NCI-H748 (cell line): ENCODE data around the gene CHP2.
"Not testable (repeated sequence)": the region's sequence is repeated elsewhere in the genome, so short reads cannot be mapped to it uniquely, and the experiment has no call there.

ENCODE experiments used
- DNase-seq: peaks from one replicate; lab custom pipeline; 2025; ENCODE audit not compliant: unreplicated experiment; lab: John Stamatoyannopoulos, UW

The CHP2 gene

DNA sequence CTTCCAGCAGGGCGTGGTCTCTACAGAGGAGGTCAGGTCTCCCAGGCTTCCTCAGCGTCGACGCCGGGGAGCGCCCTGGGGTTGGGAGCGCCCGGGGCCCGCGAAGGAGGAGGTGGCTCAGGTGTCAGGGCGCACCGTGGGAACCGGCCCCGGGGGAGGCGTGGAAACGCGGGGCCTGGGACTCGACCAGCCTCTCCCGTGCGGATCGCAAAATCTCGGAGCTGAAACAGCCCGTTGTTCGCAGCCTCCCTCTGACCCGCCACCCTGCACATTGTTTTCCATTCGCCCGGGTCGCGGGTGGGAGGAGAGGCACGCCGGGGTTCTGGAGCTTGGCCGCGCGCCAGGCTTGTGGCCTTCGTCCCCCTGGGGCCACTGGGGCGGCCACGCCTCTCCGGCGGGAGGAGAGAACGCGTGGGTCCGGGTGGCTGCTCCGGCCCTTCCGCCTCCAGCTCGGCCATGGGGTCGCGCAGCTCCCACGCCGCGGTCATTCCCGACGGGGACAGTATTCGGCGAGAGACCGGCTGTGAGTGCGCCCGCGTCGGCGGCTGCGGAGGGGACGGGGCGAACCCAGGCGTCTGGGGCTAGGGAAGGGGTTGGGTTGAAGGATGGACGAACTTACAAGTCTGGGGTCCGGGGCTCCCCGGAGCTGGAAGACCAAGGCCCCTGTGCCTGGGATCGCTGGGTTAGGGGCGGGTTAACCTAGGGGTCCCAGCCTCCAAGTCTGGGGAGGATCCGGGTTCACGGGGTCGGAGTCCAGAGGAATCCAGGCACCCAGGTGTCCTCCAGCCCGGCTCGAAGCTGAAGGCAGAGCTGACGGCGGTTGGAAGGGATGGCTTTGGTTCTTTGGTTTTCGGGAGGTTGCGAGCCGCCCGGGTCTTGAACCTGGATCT is at the start of gene CHP2:
CHP2 (plus strand) TSS at position 433 of the 890 bp plus-strand sequence; CDS start at position 457, 24 bp downstream.
- peak; percentile 11 for DNase-seq

DNA sequence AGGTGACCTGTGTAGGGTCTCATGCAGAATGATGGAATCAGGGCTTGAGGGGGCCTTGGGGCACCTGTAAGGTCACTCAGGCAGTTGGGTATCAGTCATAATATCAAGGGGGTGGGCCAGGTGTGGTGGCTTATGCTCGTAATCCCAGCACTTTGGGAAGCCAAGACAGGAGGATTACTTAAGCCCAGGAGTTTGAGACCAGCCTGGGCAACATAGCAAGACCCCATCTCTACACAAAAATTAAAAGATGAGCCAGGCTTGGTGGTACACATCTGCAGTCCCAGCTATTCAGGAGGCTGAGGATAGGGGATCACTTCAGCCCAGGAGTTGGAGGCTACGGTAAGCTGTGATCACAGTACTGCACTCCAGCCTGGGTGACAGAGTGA is 49.3 kb upstream of the CHP2 start:
- no peak for DNase-seq

DNA sequence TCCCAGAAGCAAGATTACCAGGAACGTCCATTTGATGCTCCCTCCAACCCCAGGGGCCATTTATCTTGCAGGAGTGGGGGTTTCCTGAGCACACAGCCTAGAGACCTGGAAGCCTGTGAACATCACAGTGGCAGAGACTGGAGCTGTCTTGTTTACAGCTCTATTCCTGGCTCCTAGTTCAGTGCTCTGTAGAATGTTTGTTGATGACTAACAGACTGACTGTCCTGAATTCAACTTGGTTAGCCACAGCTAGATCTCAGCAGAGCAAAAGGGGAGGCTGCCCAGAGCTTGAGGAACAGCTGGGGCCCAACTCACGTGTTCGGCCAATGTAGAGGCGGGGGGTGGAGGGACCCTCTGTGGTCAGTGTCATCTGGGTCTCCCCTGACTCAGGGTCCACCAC is 48.4 kb upstream of the CHP2 start:
- no peak for DNase-seq

DNA sequence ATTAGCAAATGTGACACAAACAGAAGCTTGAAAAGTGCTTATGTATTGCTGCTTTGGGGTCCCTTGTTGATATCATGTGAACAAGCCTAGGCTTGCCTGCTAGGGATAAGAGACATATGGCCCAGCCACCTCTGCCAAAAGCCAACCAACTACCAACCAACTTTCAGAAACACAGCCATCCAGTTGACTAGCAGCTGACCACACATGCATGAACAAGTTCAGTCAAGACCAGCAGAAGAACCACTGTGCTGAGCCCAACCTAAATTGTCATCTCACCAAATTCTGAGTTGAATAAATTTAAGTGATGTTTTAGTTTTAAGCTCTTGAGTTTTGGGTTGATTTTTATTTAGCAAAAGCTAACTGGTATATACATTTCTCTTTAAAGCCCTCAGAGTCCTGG is 45.3 kb upstream of the CHP2 start:
- DNase-seq, result no peak

DNA sequence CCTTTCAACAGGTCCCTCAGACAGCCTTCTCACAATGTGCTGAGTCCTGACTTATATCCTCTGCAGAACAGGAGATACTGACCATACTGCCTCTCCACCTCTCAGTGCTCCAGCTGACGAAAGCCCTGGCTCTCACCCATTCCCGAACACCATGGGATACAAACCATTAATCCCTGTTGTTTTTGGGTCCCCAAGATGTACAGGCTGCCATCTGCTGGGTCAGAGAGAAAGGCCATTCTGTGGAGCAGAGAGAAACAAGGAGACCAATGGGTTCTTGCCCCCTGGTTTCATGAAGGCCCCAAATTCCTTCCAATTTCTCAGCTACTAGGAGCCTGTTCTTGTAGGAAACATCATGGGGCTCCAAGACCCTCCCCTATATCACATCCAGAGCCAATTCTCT is 44.8 kb upstream of the CHP2 start:
- no peak for DNase-seq

DNA sequence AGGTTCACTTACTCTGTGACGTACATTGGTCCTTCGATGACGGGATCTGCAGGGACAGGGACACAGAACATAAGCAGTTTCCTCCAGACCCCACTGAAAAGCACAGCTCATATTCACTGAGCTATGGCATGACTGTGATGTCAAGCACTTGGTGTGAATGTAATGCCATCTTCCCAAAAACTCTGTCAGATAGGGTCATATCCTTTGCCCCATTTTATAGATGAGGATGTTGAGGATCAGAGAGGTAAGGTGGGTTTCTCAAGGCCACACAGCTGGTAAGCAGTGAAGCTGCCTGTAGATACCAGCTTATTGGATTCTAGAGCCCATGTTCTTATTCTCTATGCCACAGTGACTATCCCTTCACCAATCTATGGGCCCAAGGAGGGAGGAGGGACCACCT is 44.3 kb upstream of the CHP2 start:
- DNase-seq, result no peak

DNA sequence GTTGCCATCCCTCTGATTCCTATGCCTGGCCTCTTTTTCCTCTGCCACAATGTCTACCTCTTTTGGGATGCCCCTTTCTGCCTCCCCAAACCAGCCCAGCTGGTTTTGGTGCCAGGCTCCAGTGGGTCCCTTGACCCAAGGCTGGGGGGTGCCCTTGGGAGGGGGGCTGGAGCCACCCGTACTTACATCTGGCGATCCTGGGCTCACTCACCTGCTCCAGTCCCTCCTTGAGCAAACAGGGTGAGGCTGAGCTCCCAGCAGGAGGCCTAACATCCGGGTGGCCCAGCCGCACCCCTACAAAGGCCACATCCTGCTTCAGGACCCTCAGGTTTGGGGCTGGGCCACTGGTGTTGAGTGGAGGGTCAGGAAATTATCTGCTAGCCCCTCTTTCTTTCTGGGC is 43.0 kb upstream of the CHP2 start:
- DNase-seq, result peak; percentile 23

DNA sequence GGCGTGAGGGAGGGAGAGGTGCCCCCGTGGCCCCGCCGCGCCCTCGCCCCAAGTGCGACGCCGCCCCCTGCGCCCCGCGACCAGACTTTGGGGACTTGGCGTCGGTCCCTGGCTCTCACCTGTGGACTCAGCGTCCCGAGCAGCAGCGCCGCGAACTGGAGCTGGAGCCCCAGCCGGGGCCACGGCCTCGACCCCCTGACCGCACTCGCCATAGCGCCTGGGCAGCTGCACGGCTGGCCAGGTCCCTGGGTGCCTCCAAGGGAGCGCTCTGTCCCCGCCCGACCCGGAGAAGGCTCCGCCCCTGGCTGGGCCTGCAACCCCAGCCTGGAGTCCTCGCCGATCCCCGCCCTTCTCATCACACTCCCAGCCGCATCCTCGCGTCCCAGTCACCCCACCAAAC is 41.9 kb upstream of the CHP2 start, which contains the start of gene ERN2:
ERN2 (minus strand) TSS at position 247 of the 400 bp plus-strand sequence; CDS start at position 212, 35 bp downstream.
- no peak for DNase-seq

DNA sequence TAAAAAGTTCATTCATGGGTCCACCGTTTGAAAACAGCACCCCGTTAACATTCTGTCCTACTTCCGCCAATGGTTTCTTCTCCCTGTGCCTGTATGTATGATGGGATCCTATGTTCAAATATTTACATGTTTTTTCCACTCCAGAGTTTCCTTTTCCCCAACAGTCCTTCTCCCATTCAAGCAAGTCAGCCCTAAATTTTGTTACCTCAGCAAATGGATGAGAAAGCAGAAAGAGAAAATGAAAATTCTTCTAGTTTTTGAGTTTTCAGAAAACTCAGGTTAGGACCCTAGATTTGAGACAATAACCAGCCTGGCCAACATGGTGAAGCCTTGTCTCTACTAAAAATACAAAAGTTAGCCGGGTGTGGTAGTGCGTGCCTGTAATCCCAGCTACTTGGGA is 38.3 kb upstream of the CHP2 start:
- DNase-seq, result no peak

DNA sequence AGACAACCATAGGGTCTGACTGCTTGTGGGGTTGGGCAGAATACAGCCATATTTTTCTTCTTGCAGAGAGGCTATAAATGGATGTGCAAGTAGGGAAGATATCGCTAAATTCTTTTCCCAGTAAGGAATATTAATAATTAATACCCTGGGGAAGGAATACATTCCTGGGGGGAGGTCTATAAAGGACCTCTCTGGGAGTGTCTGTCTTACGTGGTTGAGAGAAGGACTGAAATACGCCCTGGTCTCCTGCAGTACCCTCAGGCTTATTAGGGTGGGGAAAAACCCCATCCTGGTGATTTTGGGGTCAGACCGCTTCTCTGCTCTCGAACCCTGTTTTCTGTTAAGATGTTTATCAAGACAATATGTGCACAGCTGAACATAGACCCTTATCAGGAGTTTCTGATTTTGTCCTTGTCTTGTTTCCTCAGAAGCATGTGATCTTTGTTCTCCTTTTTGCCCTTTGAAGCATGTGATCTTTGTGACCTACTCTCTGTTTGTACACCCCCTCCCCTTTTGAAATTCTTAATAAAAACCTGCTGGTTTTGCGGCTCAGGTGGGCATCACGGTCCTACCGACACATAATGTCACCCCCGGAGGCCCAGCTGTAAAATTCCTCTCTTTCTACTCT is 32.1 kb upstream of the CHP2 start:
- DNase-seq, result not testable (repeated sequence)

DNA sequence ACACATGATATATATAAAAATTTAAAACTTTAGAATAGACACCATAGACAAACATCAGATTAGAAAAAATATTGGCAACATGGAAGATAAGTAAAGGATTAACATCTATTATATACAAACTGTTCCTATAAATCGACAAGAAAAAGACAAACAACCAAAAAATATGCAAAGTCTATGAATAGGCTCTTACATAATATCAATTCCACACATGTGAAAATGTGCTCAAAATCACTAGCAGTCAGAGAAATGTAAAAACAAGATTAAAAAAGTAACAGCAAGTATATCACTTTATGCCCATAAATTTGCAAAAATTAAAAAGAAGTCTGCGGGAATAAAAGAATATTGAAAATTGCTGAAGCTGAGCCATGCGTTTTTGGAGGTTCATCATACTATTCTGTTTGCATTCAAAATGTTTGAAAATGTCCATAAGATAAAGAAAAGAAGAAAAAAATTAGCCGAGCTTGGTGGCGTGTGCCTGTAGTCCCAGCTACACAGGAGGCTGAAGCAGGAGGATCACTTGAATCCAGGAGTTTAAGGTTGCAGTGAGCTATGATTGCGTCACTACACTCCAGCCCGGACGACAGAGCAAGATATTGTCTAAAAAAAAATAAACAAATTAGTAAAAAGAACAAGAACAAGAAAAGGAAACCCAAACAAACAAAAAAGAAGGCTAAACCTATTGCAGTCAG is 30.6 kb upstream of the CHP2 start:
- DNase-seq, result no peak

DNA sequence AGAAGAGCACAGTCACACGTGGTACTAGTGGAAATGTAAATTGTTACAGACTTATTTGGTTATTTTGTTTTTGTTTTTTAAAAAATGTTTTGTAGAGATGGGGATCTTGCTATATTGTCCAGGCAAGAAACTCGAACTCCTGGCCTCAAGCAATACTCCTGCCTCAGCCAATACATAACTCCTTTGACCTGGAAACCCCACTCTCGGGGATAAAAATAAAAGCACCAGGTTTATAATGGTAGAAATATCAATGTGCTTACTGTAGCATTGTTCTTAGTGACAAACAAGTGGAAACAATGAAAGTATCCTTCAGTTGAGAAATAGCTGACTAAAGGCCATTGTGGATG is 30.1 kb upstream of the CHP2 start:
- no peak for DNase-seq

DNA sequence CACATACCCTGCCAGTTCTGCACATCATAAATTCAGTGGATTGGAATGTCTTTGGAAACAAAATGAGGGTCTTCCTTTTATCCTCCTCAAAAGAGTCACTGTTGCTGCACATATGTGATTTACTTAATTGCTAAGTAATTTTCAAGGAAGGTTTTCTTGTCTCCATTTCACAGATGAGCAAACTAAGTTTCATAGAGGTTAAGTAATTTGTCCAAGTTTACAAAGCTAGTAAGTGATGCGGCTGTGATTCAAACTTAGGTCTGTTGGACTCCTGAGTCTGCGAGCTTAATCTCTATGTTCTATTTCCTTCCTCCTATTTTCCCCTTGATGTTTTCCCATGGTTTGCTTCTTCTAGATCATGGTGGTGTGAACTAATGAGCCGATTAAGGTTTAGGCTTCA is 28.1 kb upstream of the CHP2 start:
- no peak for DNase-seq

DNA sequence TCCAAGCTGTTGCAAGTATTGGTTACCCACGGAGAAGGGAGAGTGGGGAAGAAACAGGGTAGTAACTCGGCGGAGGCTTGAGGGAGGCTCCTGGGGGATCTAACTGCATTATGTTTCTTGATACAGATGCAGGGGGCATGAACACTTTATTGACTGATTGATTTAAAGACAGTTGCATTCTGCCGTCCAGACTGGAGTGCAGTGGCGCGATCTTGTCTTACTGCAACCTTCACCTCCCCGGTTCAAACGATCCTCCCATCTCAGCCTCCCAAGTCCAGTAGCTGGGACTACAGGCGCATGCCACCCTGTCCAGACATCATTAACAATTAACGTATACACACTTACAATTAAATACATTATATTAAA is 26.7 kb upstream of the CHP2 start:
- DNase-seq, result no peak

DNA sequence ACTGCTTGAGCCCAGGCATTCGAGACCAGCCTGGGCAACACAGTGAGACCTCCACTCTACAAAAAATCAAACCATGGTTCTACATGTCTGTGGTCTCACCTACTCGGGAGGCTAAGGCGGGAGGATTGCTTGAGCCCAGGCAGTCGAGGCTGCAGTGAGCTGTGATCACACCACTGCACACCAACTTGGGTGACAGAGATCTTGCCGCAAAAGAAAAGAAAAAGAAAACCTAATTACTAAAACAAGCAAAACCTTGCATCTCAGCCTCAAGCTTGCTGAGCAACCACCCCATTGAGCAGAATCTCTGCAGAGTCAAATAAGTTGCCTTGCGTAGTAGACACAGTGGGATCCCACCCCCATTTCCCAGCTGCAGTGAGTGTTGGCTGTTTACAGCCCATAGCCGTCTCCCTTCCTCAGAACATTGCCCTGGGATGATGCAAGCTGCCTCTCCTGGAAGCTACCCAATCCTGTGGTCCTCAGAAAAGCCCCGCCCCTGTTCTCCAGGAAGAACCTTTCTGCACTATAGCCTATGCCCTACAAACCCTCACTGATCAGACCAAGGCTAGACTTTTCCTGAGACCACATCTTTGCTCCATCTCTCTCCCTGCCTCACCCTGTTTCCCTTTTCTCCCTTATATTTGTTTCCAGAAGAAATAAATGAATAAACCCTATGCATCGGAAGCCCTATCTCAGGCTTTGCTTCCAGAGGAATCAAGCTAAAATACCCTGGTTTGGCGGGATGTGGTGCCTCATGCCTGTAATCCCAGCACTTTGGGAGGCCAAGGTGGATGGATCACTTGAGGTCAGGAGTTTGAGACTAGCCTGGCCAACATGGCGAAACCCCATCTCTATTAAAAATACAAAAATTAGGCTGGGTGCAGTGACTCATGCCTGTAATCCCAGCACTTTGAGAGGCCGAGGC is 25.1 kb upstream of the CHP2 start:
- DNase-seq, result peak; percentile 1

DNA sequence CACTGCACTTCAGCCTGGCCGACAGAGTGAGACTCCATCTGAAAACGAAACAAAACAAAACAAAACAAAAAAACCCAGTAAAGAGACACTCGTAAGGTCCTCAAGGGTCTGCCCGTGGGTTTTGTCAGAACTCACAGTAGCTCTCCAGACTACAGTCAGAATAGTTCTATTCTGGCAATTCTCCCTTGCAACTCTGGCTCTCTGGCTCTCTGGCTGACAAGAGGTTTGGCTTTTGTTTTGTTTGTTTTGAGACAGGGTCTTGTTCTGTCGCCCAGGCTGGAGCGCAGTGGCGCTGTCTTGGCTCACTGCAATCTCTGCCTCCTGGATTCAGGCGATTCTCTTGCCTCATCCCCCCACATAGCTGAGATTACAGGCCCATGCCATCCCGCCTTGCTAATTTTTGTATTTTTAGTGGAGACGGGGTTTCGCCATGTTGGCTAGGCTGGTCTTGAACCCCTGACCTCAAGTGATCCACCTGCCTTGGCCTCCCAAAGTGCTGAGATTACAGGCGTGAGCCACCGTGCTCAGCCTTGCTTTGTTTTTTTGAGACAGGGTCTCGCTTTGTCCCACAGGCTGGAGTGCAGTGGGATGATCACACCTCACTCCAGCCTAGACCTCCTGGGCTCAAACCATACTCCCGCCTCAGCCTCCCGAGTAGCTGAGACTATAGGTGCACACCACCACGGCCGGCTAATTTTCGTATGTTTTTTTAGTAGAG is 20.5 kb upstream of the CHP2 start:
- DNase-seq, result no peak

DNA sequence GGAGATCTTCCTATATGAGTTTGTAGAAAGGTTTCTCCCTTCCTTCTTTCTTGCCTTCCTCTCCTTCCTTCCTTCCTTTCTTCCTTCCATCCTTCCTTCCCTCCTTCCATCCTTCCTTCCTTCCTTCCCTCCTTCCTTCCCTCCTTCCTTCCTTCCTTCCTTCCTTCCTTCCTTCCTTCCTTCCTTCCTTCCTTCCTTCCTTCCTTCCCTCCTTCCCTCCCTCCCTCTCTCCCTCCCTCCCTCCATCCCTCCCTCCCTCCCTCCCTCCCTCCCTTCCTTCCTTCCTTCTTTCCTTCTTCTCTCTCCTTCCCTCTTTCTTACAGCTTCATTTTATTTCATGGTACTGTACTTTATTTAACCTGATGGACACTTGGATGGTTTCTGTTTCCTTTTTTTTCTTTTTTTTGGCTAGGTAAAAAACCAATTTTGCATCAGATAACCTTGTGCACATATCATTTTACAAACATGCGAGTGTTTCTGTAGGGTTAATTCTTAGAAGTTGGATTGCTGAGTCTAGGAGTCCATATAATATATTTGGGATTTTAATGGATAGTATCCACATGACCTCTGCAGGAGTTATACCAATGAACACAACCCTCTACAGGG is 17.3 kb upstream of the CHP2 start:
- not testable (repeated sequence) for DNase-seq

DNA sequence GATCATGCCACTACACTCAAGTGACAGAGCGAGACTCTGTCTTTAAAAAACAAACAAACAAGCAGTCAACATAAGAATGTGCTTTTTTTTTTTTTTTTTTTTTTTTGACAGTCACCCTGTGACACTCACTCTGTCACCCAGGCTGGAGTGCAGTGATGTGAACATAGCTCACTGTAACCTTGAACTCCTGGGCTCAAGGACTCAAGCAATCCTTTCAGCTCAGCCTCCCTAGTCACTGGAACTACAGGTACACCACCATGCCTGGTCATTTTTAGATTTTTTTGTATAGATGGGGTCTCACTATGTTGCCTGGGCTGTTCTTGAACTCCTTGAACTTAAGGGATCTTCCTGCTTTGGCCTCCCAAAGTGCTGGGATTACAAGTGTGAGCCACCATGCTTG is 15.3 kb upstream of the CHP2 start:
- no peak for DNase-seq

DNA sequence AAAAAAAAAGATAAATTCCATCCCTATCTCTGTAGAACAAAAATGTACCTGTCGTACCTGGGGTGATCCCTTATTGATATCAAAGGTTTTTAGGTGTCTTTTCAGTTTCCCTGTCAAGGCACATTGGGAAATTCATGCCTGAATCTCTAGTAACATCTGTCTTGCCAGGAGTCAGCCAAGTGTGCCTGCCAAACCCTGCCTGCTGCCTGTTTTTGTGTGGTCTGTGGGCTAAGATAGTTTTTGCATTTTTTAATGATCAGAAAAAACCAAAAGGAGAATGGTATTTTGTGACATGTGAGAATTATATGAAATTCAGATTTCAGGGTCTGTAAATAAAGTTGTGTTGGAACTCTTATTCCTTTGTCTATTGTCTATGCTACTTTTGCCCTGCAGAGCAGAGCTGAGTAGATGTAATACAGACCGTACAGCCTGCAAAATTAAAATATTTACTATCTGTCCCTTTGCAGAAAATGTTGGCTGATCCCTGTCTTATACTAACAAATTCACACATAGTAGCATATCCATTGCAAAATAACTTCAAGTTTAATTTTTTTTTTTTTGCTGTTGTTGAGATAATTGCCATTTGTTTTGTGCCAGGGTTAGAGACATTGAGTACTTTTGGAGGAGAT is 13.0 kb upstream of the CHP2 start:
- no peak for DNase-seq
